IPS-NIHi11 (cell line): ENCODE data around the gene HEXB.

Experiments used
- DNase-seq: peaks from one replicate; pipeline ENCODE4 v3.0.0; 2012; ENCODE audit warnings: mixed read lengths, low spot score

Gene HEXB

DNA sequence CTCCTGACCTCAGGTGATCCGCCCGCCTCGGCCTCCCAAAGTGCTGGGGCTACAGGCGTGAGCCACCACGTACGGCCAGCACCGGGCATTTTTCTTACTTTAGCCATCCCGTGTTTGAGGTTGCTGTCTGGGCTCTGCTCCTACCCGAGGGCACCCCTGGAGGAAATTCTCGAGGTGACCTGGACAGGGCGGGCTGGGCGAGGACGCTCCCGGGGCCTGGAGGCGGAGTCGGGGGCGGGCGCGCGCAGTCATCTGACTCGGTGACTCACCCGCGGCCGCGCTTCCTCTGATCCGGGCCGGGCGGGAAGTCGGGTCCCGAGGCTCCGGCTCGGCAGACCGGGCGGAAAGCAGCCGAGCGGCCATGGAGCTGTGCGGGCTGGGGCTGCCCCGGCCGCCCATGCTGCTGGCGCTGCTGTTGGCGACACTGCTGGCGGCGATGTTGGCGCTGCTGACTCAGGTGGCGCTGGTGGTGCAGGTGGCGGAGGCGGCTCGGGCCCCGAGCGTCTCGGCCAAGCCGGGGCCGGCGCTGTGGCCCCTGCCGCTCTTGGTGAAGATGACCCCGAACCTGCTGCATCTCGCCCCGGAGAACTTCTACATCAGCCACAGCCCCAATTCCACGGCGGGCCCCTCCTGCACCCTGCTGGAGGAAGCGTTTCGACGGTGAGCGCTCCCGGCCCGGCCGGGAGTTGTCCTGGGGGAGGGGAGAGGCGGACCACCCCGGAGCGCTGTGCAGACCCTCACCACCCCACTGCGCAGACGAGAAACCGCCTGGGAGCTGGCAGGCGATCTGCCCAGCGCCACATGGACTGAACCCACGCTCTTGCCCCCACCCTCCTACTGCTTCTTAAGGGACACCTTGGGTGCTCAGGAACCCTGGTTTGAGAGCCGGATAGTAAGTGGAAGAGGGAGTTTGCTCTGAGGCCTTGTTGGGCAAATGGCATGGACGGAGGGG lies at the start of gene HEXB:
Gene HEXB, plus strand, starts transcription at position 334 of the 952 bp plus-strand sequence. Its CDS starts 28 bp downstream, at position 362.
- DNase-seq, result peak; percentile 97

DNA sequence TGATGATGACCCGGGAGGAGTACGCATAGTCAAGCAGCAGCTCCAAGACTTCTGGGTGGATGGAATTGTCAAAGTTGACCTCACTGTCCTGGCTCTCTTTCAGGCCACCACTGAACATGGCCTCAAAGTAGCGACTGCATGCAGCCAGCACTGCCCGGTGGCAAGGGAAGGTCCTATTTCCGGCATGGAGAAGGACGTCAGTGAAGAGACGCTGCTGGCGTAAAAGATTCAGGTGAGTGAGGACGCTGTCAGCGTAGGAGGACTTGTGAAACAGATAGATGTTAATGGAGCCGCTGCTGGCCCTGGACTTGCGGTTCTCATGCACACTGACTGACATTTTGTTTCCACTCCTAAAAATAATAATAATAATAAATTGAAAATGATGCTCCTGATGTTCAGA lies 48.9 kb upstream of the HEXB start:
- DNase-seq, result no peak

- no peak for DNase-seq
Observed at GRCh38 chr5:74636552-74636951, 48.5 kb upstream of the HEXB start.

- no peak for DNase-seq
Observed at GRCh38 chr5:74638544-74638969, 46.5 kb upstream of the HEXB start.

DNA sequence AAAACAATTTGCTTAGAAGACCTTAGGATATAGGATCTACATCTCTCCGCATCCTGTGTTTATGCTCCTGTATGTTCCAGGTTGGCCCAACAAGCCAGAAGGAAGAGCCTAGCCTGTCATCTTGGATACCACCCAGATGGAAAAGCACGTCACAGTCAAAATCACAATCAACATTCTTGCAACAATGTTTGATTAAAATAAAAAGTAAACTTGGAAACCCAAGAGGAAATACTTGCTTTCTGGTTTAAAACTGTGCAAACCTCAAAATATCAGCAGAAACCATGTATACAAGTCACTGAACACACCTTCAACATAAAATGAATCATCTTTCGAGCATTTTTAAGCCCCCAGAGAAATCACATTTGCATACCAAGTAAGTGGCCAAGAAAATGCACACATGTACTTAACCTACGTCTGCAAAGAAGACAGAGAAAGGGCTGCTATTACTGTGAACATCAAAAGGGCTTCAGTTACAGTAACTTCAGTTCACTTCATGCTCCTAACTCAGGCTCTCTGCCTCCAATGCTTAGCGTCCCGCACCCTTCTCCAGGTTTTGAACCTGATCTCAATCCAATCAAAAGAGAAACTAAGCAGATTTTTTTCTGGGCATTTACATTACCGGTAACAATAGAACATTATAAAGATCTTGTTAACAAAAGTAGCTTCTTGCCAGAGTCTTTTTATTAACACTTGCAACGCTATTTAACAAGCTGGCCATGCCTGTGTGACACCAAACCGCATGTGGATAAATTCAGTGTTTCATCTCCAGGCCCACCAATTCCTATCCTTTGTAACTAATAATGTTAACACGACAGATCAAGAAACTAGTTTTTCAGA lies 45.8 kb upstream of the HEXB start:
- DNase-seq, result no peak

- DNase-seq, result peak; percentile 50
Observed at GRCh38 chr5:74639807-74640449, 45.1 kb upstream of the HEXB start.

GRCh38 chr5:74640450-74640953 lies 44.5 kb upstream of the HEXB start, which contains the start of gene ENC1:
Gene ENC1, minus strand, starts transcription at chr5:74640728. Its CDS starts 4,243 bp downstream, at chr5:74636485.
- peak; percentile 85 for DNase-seq

GRCh38 chr5:74640954-74641734 lies 43.9 kb upstream of the HEXB start:
- peak; percentile 47 for DNase-seq

GRCh38 chr5:74641735-74642542 lies 43.1 kb upstream of the HEXB start:
- DNase-seq, result no peak

GRCh38 chr5:74642543-74642863 lies 42.5 kb upstream of the HEXB start:
- no peak for DNase-seq

DNA sequence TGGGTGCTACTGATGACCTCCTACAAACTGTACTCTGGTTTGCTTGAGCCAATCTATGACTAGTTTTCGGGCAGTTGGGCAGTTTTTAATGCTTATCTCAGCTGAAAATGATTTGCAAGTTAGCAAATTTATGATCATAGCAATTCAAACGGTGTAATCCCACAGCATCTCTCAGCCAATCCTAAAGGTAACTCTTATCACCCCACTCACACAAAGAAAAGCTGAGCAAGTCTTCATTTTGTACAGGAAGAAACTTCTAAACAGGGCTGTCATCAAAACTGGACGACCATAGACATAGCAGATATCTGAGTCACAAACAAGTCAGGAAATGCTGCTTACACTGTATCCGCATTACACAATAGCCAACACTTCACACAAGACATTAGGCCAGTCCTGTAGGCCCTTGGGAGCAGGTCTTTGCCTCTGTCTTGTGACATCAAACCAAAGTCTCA lies 41.9 kb upstream of the HEXB start:
- DNase-seq, result no peak

DNA sequence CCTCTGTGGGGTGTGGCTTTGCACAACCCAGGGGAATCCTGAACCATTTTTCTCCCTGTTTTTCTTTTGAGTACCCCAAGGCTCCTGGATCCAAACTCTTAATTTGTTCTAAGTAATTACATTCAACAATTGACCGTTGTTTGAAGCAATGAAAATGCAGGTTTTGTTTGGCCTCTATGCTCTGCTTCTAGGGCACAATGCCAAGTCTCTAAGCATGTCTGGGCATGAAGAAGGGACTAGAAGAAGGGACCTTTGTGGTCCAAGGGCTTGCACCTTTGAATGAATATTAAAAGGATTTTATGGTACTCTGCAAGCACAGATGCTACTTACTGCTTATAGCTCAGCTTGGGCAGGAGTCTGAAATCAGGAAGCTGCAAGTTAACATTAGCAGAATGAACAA lies 37.9 kb upstream of the HEXB start:
- no peak for DNase-seq

GRCh38 chr5:74648835-74649293 lies 36.2 kb upstream of the HEXB start:
- DNase-seq, result peak; percentile 76

GRCh38 chr5:74649421-74649973 lies 35.5 kb upstream of the HEXB start:
- no peak for DNase-seq

DNA sequence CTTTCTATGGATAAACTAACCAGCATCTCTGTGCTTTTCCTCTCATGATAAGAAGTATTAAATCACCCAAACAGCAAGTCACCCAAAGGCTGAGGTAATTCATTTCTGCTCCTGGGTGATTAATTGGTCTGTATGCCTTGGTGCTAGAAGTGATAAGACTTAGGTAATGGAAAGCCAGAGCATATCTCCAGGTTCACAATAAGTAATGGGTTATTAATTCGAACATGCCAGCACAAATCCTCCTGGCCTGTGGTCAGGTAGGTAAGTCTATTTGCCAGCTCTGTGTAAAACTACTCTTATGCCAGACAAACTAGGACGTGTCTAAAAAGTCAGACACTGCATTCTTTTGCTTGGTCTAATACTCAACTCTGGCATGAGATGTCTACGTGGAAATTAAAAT lies 33.3 kb upstream of the HEXB start:
- no peak for DNase-seq

- DNase-seq, result no peak
Observed at GRCh38 chr5:74652576-74652975, 32.5 kb upstream of the HEXB start.

- no peak for DNase-seq
Observed at GRCh38 chr5:74653991-74654390, 31.0 kb upstream of the HEXB start.

DNA sequence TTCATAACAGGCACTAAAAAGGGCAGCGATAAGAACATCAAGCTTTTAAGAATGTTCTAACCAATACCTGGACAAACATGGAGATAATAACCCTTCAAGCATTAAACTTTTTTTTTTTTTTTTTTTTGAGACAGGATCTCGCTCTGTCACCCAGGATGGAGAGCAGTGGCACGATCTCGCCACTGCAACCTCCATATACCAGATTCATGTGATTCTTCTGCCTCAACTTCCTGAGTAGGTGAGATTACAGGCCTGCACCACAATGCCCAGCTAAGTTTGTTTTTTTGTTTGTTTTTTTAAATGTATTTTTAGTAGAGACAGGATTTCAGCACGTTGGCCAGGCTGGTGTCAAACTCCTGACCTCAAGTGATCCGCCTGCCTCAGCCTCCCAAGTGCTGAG lies 29.8 kb upstream of the HEXB start:
- DNase-seq, result no peak

DNA sequence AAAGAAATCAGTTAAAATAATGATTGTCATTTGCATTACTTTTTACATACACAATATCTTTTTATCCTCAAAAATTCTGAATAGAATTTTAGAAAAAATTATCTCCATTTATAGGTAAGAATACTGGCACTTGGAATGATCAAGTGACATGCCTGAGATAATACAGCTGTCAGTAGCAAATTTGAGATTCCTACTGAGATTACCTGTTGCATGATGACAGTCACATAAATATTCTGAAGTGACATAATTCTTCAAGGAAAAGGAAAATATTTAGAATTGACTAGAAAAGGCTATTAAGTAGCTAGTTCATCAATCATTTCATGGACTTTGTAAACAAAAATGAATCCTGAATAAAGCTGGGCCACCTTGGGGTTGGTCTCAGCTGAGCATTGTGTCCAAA lies 29.3 kb upstream of the HEXB start:
- DNase-seq, result no peak

DNA sequence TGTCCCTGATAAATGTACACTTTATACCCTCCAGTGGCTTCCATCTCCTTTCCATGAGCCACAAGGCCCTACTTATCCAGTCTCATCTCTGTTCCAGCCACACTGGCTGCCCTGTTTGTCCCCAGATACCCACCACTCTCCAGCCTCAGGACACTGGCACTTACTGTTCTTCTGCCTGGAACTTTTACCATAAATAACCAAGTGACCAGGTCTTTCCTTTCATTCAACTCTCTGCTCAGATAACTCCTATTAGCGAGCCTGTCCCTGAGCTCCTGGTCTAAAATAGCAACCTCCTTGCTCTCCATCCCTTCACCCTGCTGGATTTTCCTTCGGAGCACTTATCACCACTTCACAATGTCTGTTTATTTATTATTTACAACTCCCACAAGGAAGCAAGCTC lies 27.9 kb upstream of the HEXB start:
- no peak for DNase-seq
